ENCODE data around the gene CA9. TPM values are rescaled to one million over a fixed set of nuclear protein-coding genes. Genes with fewer than 3 reads are reported as not detected.

Gene CA9
- total and polyA plus RNA-seq, 2 experiments from 2014 or later = 2.3 to 4.3 TPM

- peaks cover 49% of the 10 kb centered on the region for H4K20me1 ChIP-seq (ENCODE audit: insufficient read depth)
These were observed 13.6 kb downstream of the CA9 start for GRCh38 chr9:35687306-35687705.

DNA sequence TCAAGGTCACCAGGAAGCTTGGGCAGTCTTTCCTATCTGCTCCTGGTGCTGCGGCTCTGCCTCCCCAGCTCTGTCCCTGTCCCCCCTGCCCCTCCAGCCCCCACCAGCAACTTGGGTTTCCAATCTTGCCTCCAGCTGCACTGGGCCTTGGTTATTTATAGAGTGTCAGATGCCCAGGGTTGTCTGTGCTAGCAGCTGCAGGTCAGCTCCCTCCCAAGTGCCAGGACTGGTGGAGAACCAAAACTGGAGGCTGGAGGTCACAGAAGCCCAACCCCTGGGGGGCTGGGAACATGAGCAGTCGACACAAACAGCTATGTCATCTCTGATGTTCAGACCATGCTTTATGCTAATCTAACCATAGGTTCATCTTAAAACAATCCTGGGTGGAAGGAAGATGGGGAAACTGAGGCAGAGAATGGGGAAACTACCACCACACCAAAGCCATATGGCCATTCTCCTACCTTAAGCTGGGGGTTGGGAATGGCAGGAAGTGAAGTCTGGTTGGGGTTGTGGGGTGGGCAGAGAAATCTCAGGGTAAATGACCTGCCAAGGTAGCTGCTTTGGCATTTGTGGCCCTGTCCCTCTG is 14.3 kb downstream of the CA9 start:
- DNase-seq = no peak
- H3K9ac ChIP-seq = peak overlapping the region; percentile 94
- peaks cover 68% of the 10 kb centered on the region for H3K79me2 ChIP-seq (ENCODE audit: insufficient read depth)
- H3K4me1 ChIP-seq (ENCODE audit: insufficient read depth) = peaks cover 43% of the 10 kb centered on the region
- peak overlapping the region; percentile 98 for H3K4me3 ChIP-seq
- TF ChIP-seq EZH2 (IDR thresholded peaks at IDR 0.05; ENCODE audit: insufficient read depth, poor library complexity, severe bottlenecking) = no peak
- TF ChIP-seq EZH2phosphoT487 (IDR thresholded peaks at IDR 0.05; ENCODE audit: insufficient read depth, low read depth) = no peak
- peak overlapping the region; percentile 89 for H3K4me2 ChIP-seq (ENCODE audit: unreplicated experiment)
- peak overlapping the region; percentile 89 for H3K27ac ChIP-seq
- H3K9me2 ChIP-seq (ENCODE audit: insufficient read depth) = no peaks in the 10 kb centered on the region
- 74 to 81% methylated on average over 2 of the region's 2 CpGs for WGBS, 2 experiments (ENCODE audit: low coverage in 1 of 2, low lambda C conversion rate in 2 of 2, missing lambda C conversion rate in 2 of 2)
- peaks cover 49% of the 10 kb centered on the region for H4K20me1 ChIP-seq (ENCODE audit: insufficient read depth)
- in situ Hi-C loops (cut with MboI) = no loop called here
- H3K9me3 ChIP-seq (ENCODE audit: low read depth) = no peaks in the 10 kb centered on the region
- peaks cover 37% of the 10 kb centered on the region for H3K36me3 ChIP-seq (ENCODE audit: low read depth)
- H2AFZ ChIP-seq = no peak overlapping the region
- peaks cover 75% of the 10 kb centered on the region for H3F3A ChIP-seq (ENCODE audit: insufficient read depth)
- no peaks in the 10 kb centered on the region for H3K27me3 ChIP-seq (replicated peaks; ENCODE audit: insufficient read depth)

More at GRCh38 chr9:35687306-35687705, 13.6 kb downstream of the CA9 start:
- H2AFZ ChIP-seq = no peak overlapping the region
- TF ChIP-seq EZH2phosphoT487 (IDR thresholded peaks at IDR 0.05; ENCODE audit: insufficient read depth, low read depth) (no peak), EZH2 (IDR thresholded peaks at IDR 0.05; ENCODE audit: insufficient read depth, poor library complexity, severe bottlenecking) (no peak)
- in situ Hi-C loops (cut with MboI) = no loop called here
- peaks cover 43% of the 10 kb centered on the region for H3K4me1 ChIP-seq (ENCODE audit: insufficient read depth)
- H3K79me2 ChIP-seq (ENCODE audit: insufficient read depth) = peaks cover 68% of the 10 kb centered on the region
- no peaks in the 10 kb centered on the region for H3K27me3 ChIP-seq (replicated peaks; ENCODE audit: insufficient read depth)
- no peaks in the 10 kb centered on the region for H3K9me2 ChIP-seq (ENCODE audit: insufficient read depth)
- H3K9me3 ChIP-seq (ENCODE audit: low read depth) = no peaks in the 10 kb centered on the region
- H3K4me2 ChIP-seq (ENCODE audit: unreplicated experiment) = peak overlapping the region; percentile 89
- DNase-seq = no peak
- H3K4me3 ChIP-seq = peak overlapping the region; percentile 98
- peak overlapping the region; percentile 94 for H3K9ac ChIP-seq
- H3K27ac ChIP-seq = no peak overlapping the region
- WGBS, 2 experiments (ENCODE audit: low coverage in 1 of 2, low lambda C conversion rate in 2 of 2, missing lambda C conversion rate in 2 of 2) = 56 to 67% methylated on average over 2 of the region's 2 CpGs
- H3F3A ChIP-seq (ENCODE audit: insufficient read depth) = peaks cover 79% of the 10 kb centered on the region
- H3K36me3 ChIP-seq (ENCODE audit: low read depth) = peaks cover 44% of the 10 kb centered on the region

- Histone ChIP-seq H3K4me3 (peak overlapping the region; percentile 98), H3K4me2 (ENCODE audit: unreplicated experiment) (peak overlapping the region; percentile 89), H3K36me3 (ENCODE audit: low read depth) (peaks cover 29% of the 10 kb centered on the region), H3K4me1 (ENCODE audit: insufficient read depth) (peaks cover 37% of the 10 kb centered on the region), H3K27me3 (replicated peaks; ENCODE audit: insufficient read depth) (no peaks in the 10 kb centered on the region), H3K27ac (peak overlapping the region; percentile 89), H3K9me3 (ENCODE audit: low read depth) (no peaks in the 10 kb centered on the region), H3F3A (ENCODE audit: insufficient read depth) (peaks cover 75% of the 10 kb centered on the region), H2AFZ (no peak overlapping the region), H3K9me2 (ENCODE audit: insufficient read depth) (no peaks in the 10 kb centered on the region), H3K79me2 (ENCODE audit: insufficient read depth) (peaks cover 66% of the 10 kb centered on the region), H3K9ac (peak overlapping the region; percentile 94), H4K20me1 (ENCODE audit: insufficient read depth) (peaks cover 43% of the 10 kb centered on the region)
- WGBS, 2 experiments (ENCODE audit: low coverage in 1 of 2, low lambda C conversion rate in 2 of 2, missing lambda C conversion rate in 2 of 2) = 25 to 26% methylated on average over 12 of the region's 12 CpGs
- DNase-seq = peak; percentile 91
- in situ Hi-C loops (cut with MboI) = no loop called here
- no peak for TF ChIP-seq EZH2 (IDR thresholded peaks at IDR 0.05; ENCODE audit: insufficient read depth, poor library complexity, severe bottlenecking)
- no peak for TF ChIP-seq EZH2phosphoT487 (IDR thresholded peaks at IDR 0.05; ENCODE audit: insufficient read depth, low read depth)
These were observed 15.1 kb downstream of the CA9 start for GRCh38 chr9:35688558-35689541.

GRCh38 chr9:35689542-35690293 is 16.0 kb downstream of the CA9 start, which contains the start of gene TPM2:
TSS of gene TPM2 (minus strand) at chr9:35689925. CDS start at chr9:35689817, 108 bp downstream.
- Histone ChIP-seq H3K36me3 (ENCODE audit: low read depth) (peaks cover 22% of the 10 kb centered on the region), H4K20me1 (ENCODE audit: insufficient read depth) (peaks cover 36% of the 10 kb centered on the region), H3K27me3 (replicated peaks; ENCODE audit: insufficient read depth) (no peaks in the 10 kb centered on the region), H3F3A (ENCODE audit: insufficient read depth) (peaks cover 73% of the 10 kb centered on the region), H3K9me2 (ENCODE audit: insufficient read depth) (no peaks in the 10 kb centered on the region), H2AFZ (peak within 1 kb of the TSS; percentile 44), H3K79me2 (ENCODE audit: insufficient read depth) (peaks cover 59% of the 10 kb centered on the region), H3K9me3 (ENCODE audit: low read depth) (no peaks in the 10 kb centered on the region), H3K4me1 (ENCODE audit: insufficient read depth) (peaks cover 40% of the 10 kb centered on the region), H3K27ac (peak within 1 kb of the TSS; percentile 89), H3K9ac (peak within 1 kb of the TSS; percentile 94), H3K4me3 (peak within 1 kb of the TSS; percentile 98), H3K4me2 (ENCODE audit: unreplicated experiment) (peak within 1 kb of the TSS; percentile 89)
- in situ Hi-C loops (cut with MboI) = no loop called here
- 1 to 2% methylated on average over 29 to 44 of the region's 61 CpGs for WGBS, 2 experiments (ENCODE audit: low coverage in 1 of 2, low lambda C conversion rate in 2 of 2, missing lambda C conversion rate in 2 of 2)
- TF ChIP-seq EZH2phosphoT487 (IDR thresholded peaks at IDR 0.05; ENCODE audit: insufficient read depth, low read depth) = no peak
- TF ChIP-seq EZH2 (IDR thresholded peaks at IDR 0.05; ENCODE audit: insufficient read depth, poor library complexity, severe bottlenecking) = no peak
- peak; percentile 90 for DNase-seq
